Brain microvascular endothelial cell (primary cell): ENCODE results near the gene CCN6.

ENCODE experiments used
- DNase-seq: peaks from one replicate; pipeline ENCODE4 v3.0.0-alpha.2; 2020
- H3K27ac ChIP-seq: fragments of 250-450 bp; sonication (Bioruptor Pico); 2 replicates; pipeline ENCODE4 v1.5.1; 2020; ENCODE audit warnings: mild to moderate bottlenecking, moderate library complexity
- H3K27me3 ChIP-seq: fragments of 250-450 bp; sonication (Bioruptor Pico); replicated peaks from 2 replicates; pipeline ENCODE4 v1.5.1; 2020; ENCODE audit warnings: mild to moderate bottlenecking
- H3K36me3 ChIP-seq: fragments of 250-450 bp; sonication (Bioruptor Pico); replicated peaks from 2 replicates; pipeline ENCODE4 v1.5.1; 2020; ENCODE audit warnings: mild to moderate bottlenecking
- H3K4me3 ChIP-seq: 2 replicates; pipeline ENCODE4 v1.5.1; 2011; ENCODE audit warnings: low read depth, mild to moderate bottlenecking, control low read depth, low read length, moderate library complexity
- CTCF ChIP-seq: IDR thresholded peaks from 2 replicates; pipeline ENCODE4 v1.5.1; 2011; ENCODE audit warnings: low read depth, mild to moderate bottlenecking, moderate library complexity, low read length, control low read depth, inconsistent platforms; ENCODE audit errors: missing control alignments
- in situ Hi-C: cut with HindIII; loops from 2 replicates; pipeline ENCODE4 v1.10.0; 2017; ENCODE audit warnings: low sequenced_read_pairs, low pct_ligation_motif_present

The CCN6 gene

GRCh38 chr6:112054001-112054400, at the start of gene CCN6:
CCN6 (plus strand) TSS chr6:112054104; CDS start chr6:112054358, 254 bp downstream.
- in situ Hi-C loops = no loop called here
- no peak for TF ChIP-seq CTCF
- no peak for DNase-seq
- no peaks in the 10 kb centered on the region for H3K36me3 ChIP-seq
- H3K27me3 ChIP-seq = no peaks in the 10 kb centered on the region
- no peak within 1 kb of the TSS for H3K4me3 ChIP-seq
- no peak within 1 kb of the TSS for H3K27ac ChIP-seq

- in situ Hi-C loops = no loop called here
- TF ChIP-seq CTCF = no peak
- Histone ChIP-seq H3K36me3 (no peaks in the 10 kb centered on the region), H3K4me3 (no peak overlapping the region), H3K27ac (no peak overlapping the region), H3K27me3 (no peaks in the 10 kb centered on the region)
- DNase-seq = no peak
Measured at GRCh38 chr6:112004201-112005012, 49.5 kb upstream of the CCN6 start.

- no peaks in the 10 kb centered on the region for H3K27me3 ChIP-seq
- H3K36me3 ChIP-seq = no peaks in the 10 kb centered on the region
- no peak overlapping the region for H3K4me3 ChIP-seq
- DNase-seq = no peak
- no peak overlapping the region for H3K27ac ChIP-seq
- no peak for TF ChIP-seq CTCF
- in situ Hi-C loops = no loop called here
Measured at GRCh38 chr6:112005013-112005371, 48.9 kb upstream of the CCN6 start.

- H3K27ac ChIP-seq = no peak overlapping the region
- H3K4me3 ChIP-seq = no peak overlapping the region
- H3K27me3 ChIP-seq = no peaks in the 10 kb centered on the region
- no peaks in the 10 kb centered on the region for H3K36me3 ChIP-seq
- in situ Hi-C loops = no loop called here
- TF ChIP-seq CTCF = no peak
- DNase-seq = no peak
Measured at GRCh38 chr6:112007254-112007653, 46.6 kb upstream of the CCN6 start.

- H3K4me3 ChIP-seq = no peak overlapping the region
- no peak for TF ChIP-seq CTCF
Measured at GRCh38 chr6:112007805-112008204, 46.1 kb upstream of the CCN6 start.

GRCh38 chr6:112008482-112008881, 45.4 kb upstream of the CCN6 start:
- Histone ChIP-seq H3K27me3 (no peaks in the 10 kb centered on the region), H3K36me3 (no peaks in the 10 kb centered on the region), H3K27ac (no peak overlapping the region), H3K4me3 (no peak overlapping the region)
- no peak for DNase-seq
- in situ Hi-C loops = no loop called here
- no peak for TF ChIP-seq CTCF

More at GRCh38 chr6:112007805-112008204, 46.1 kb upstream of the CCN6 start:
- Histone ChIP-seq H3K27ac (no peak overlapping the region), H3K27me3 (no peaks in the 10 kb centered on the region), H3K36me3 (no peaks in the 10 kb centered on the region)
- peak; percentile 52 for DNase-seq
- in situ Hi-C loops = no loop called here
